ENCODE results near the gene BTRC. TPM values are rescaled to one million over a fixed set of nuclear protein-coding genes. Genes with fewer than 3 reads are reported as not detected.
"Not testable (repeated sequence)": the region's sequence is repeated elsewhere in the genome, so short reads cannot be mapped to it uniquely, and the experiment has no call there.

The BTRC gene
- total RNA-seq, 6 experiments from 2014 or later, result 4.8 to 8.4 (median 6.5) TPM

GRCh38 chr10:101322266-101323108 lies 31.5 kb upstream of the BTRC start:
- Histone ChIP-seq H3K9me3 (no peaks in the 10 kb centered on the region), H3K27me3 (no peaks in the 10 kb centered on the region), H3K27ac (no peak overlapping the region), H3K36me3 (no peaks in the 10 kb centered on the region), H3K4me1 (no peaks in the 10 kb centered on the region), H3K4me3 (no peak overlapping the region)
- no peak for ATAC-seq
- WGBS (ENCODE audit: insufficient coverage, low coverage, low lambda C conversion rate, missing lambda C conversion rate), result 61% methylated on average over 15 of the region's 21 CpGs
- TF ChIP-seq CTCF (IDR thresholded peaks at IDR 0.05) (no peak), POLR2A (IDR thresholded peaks at IDR 0.05) (no peak)
- intact Hi-C loops (cut with DNase I), result no loop called here
- no peak for DNase-seq

GRCh38 chr10:101323495-101323894 lies 30.5 kb upstream of the BTRC start:
- Histone ChIP-seq H3K9me3 (no peaks in the 10 kb centered on the region), H3K4me1 (no peaks in the 10 kb centered on the region), H3K27me3 (no peaks in the 10 kb centered on the region), H3K27ac (no peak overlapping the region), H3K4me3 (no peak overlapping the region), H3K36me3 (no peaks in the 10 kb centered on the region)
- ATAC-seq, result no peak
- intact Hi-C loops (cut with DNase I), result no loop called here
- no peak for DNase-seq
- WGBS (ENCODE audit: insufficient coverage, low coverage, low lambda C conversion rate, missing lambda C conversion rate), result 56% methylated on average over 2 of the region's 2 CpGs
- TF ChIP-seq POLR2A (IDR thresholded peaks at IDR 0.05) (no peak), CTCF (IDR thresholded peaks at IDR 0.05) (no peak)

DNA sequence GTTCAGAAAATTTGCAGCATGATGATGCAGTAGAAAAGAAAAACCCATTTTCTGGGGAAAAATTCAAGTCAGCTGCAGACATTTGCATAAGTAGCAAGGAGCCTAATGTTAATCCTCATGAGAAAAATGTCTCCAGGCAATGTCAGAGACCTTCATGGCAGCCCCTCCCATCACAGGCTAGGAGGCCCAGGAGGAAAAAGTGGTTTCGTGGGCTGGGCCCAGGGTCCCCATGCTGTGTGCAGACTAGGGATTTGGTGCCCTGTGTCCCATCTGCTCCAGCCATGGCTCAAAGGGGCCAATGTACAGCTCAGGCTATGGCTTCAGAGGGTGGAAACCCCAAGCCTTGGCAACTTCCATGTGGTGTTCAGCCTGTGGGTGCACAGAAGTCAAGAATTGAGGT lies 26.5 kb upstream of the BTRC start:
- H3K27ac ChIP-seq; H3K27me3 ChIP-seq; H3K4me3 ChIP-seq; ATAC-seq; DNase-seq; intact Hi-C loops (cut with DNase I); H3K36me3 ChIP-seq; H3K9me3 ChIP-seq; H3K4me1 ChIP-seq: not testable (repeated sequence)
- WGBS (ENCODE audit: insufficient coverage, low coverage, low lambda C conversion rate, missing lambda C conversion rate), result no CpG with 5 or more reads among the region's 1 CpG

- TF ChIP-seq POLR2A (IDR thresholded peaks at IDR 0.05), result no peak
- no peak for TF ChIP-seq CTCF (IDR thresholded peaks at IDR 0.05)
- Histone ChIP-seq H3K4me3 (no peak overlapping the region), H3K4me1 (no peaks in the 10 kb centered on the region), H3K27me3 (no peaks in the 10 kb centered on the region), H3K9me3 (no peaks in the 10 kb centered on the region), H3K27ac (no peak overlapping the region), H3K36me3 (no peaks in the 10 kb centered on the region)
- DNase-seq (no peak), ATAC-seq (no peak)
- intact Hi-C loops (cut with DNase I), result no loop called here
- WGBS (ENCODE audit: insufficient coverage, low coverage, low lambda C conversion rate, missing lambda C conversion rate), result 96% methylated on average over 2 of the region's 3 CpGs
Observed at GRCh38 chr10:101329341-101330032, 24.5 kb upstream of the BTRC start.

- H3K27ac ChIP-seq, result no peak overlapping the region
- DNase-seq (no peak), ATAC-seq (no peak)
- 83% methylated on average over 4 of the region's 4 CpGs for WGBS (ENCODE audit: insufficient coverage, low coverage, low lambda C conversion rate, missing lambda C conversion rate)
- no peaks in the 10 kb centered on the region for H3K4me1 ChIP-seq
- TF ChIP-seq CTCF (IDR thresholded peaks at IDR 0.05) (no peak), POLR2A (IDR thresholded peaks at IDR 0.05) (no peak)
- no peaks in the 10 kb centered on the region for H3K36me3 ChIP-seq
- no peak overlapping the region for H3K4me3 ChIP-seq
- no peaks in the 10 kb centered on the region for H3K9me3 ChIP-seq
- H3K27me3 ChIP-seq, result no peaks in the 10 kb centered on the region
- intact Hi-C loops (cut with DNase I), result no loop called here
Observed at GRCh38 chr10:101330231-101330630, 23.7 kb upstream of the BTRC start.

Measured in right lobe of liver (tissue), 6 donors.